Measurements from ENCODE around the gene RIN3.

RIN3 gene

GRCh38 chr14:92538412-92538985, 24.9 kb downstream of the RIN3 start:
- Histone ChIP-seq H3K4me1 (ENCODE audit: control insufficient read depth in 1 of 2, insufficient read depth in 2 of 2, low read length in 2 of 2) (peaks cover 14 to 29% of the 10 kb centered on the region in 2 donors), H3K27me3 (ENCODE audit: low read depth, low read length) (no peaks in the 10 kb centered on the region), H3K27ac (ENCODE audit: low read length) (no peak overlapping the region), H3K9me3 (ENCODE audit: control insufficient read depth in 1 of 2, low read length in 2 of 2) (no peaks in the 10 kb centered on the region), H3K36me3 (ENCODE audit: control insufficient read depth in 1 of 2, insufficient read depth in 2 of 2, low read length in 2 of 2) (no peaks in the 10 kb centered on the region), H3K4me3 (ENCODE audit: low read depth in 1 of 2, low read length in 2 of 2) (no peak overlapping the region)

GRCh38 chr14:92539419-92539818, 25.8 kb downstream of the RIN3 start:
- Histone ChIP-seq H3K27me3 (ENCODE audit: low read depth, low read length) (no peaks in the 10 kb centered on the region), H3K4me3 (ENCODE audit: low read depth in 1 of 2, low read length in 2 of 2) (no peak overlapping the region), H3K4me1 (ENCODE audit: control insufficient read depth in 1 of 2, insufficient read depth in 2 of 2, low read length in 2 of 2) (peaks cover 14 to 29% of the 10 kb centered on the region in 2 donors), H3K27ac (ENCODE audit: low read length) (peak overlapping the region; percentile 77), H3K36me3 (ENCODE audit: control insufficient read depth in 1 of 2, insufficient read depth in 2 of 2, low read length in 2 of 2) (no peaks in the 10 kb centered on the region), H3K9me3 (ENCODE audit: control insufficient read depth in 1 of 2, low read length in 2 of 2) (no peaks in the 10 kb centered on the region)

- H3K4me3 ChIP-seq (ENCODE audit: low read depth in 1 of 2, low read length in 2 of 2), result peak overlapping the region in 1 of 2 donors; percentile 1
- no peaks in the 10 kb centered on the region for H3K36me3 ChIP-seq (ENCODE audit: control insufficient read depth in 1 of 2, insufficient read depth in 2 of 2, low read length in 2 of 2)
- H3K27me3 ChIP-seq (ENCODE audit: low read depth, low read length), result no peaks in the 10 kb centered on the region
- H3K4me1 ChIP-seq (ENCODE audit: control insufficient read depth in 1 of 2, insufficient read depth in 2 of 2, low read length in 2 of 2), result peaks cover 14 to 29% of the 10 kb centered on the region in 2 donors
- H3K27ac ChIP-seq (ENCODE audit: low read length), result peak overlapping the region; percentile 77
- H3K9me3 ChIP-seq (ENCODE audit: control insufficient read depth in 1 of 2, low read length in 2 of 2), result no peaks in the 10 kb centered on the region
Measured at GRCh38 chr14:92539875-92540274, 26.3 kb downstream of the RIN3 start.

GRCh38 chr14:92540472-92541048, 27.0 kb downstream of the RIN3 start:
- Histone ChIP-seq H3K36me3 (ENCODE audit: control insufficient read depth in 1 of 2, insufficient read depth in 2 of 2, low read length in 2 of 2) (no peaks in the 10 kb centered on the region), H3K4me1 (ENCODE audit: control insufficient read depth in 1 of 2, insufficient read depth in 2 of 2, low read length in 2 of 2) (peaks cover 14 to 29% of the 10 kb centered on the region in 2 donors), H3K9me3 (ENCODE audit: control insufficient read depth in 1 of 2, low read length in 2 of 2) (no peaks in the 10 kb centered on the region), H3K4me3 (ENCODE audit: low read depth in 1 of 2, low read length in 2 of 2) (peak overlapping the region in 1 of 2 donors; percentile 1), H3K27ac (ENCODE audit: low read length) (peak overlapping the region; percentile 77), H3K27me3 (ENCODE audit: low read depth, low read length) (no peaks in the 10 kb centered on the region)

GRCh38 chr14:92542766-92543554, 29.4 kb downstream of the RIN3 start:
- no peaks in the 10 kb centered on the region for H3K36me3 ChIP-seq (ENCODE audit: control insufficient read depth in 1 of 2, insufficient read depth in 2 of 2, low read length in 2 of 2)
- no peaks in the 10 kb centered on the region for H3K27me3 ChIP-seq (ENCODE audit: low read depth, low read length)
- H3K4me3 ChIP-seq (ENCODE audit: low read depth in 1 of 2, low read length in 2 of 2), result no peak overlapping the region
- no peak overlapping the region for H3K27ac ChIP-seq (ENCODE audit: low read length)
- H3K4me1 ChIP-seq (ENCODE audit: control insufficient read depth in 1 of 2, insufficient read depth in 2 of 2, low read length in 2 of 2), result peaks cover 14 to 25% of the 10 kb centered on the region in 2 donors
- no peaks in the 10 kb centered on the region for H3K9me3 ChIP-seq (ENCODE audit: control insufficient read depth in 1 of 2, low read length in 2 of 2)

- H3K4me1 ChIP-seq (ENCODE audit: control insufficient read depth in 1 of 2, insufficient read depth in 2 of 2, low read length in 2 of 2), result peaks cover 13 to 21% of the 10 kb centered on the region in 2 donors
- H3K27me3 ChIP-seq (ENCODE audit: low read depth, low read length), result no peaks in the 10 kb centered on the region
- H3K9me3 ChIP-seq (ENCODE audit: control insufficient read depth in 1 of 2, low read length in 2 of 2), result no peaks in the 10 kb centered on the region
- no peak overlapping the region for H3K4me3 ChIP-seq (ENCODE audit: low read depth in 1 of 2, low read length in 2 of 2)
- H3K36me3 ChIP-seq (ENCODE audit: control insufficient read depth in 1 of 2, insufficient read depth in 2 of 2, low read length in 2 of 2), result no peaks in the 10 kb centered on the region
- no peak overlapping the region for H3K27ac ChIP-seq (ENCODE audit: low read length)
Measured at GRCh38 chr14:92544051-92544720, 30.6 kb downstream of the RIN3 start.

- Histone ChIP-seq H3K4me1 (ENCODE audit: control insufficient read depth in 1 of 2, insufficient read depth in 2 of 2, low read length in 2 of 2) (peaks cover 0 to 7% of the 10 kb centered on the region in 2 donors), H3K27me3 (ENCODE audit: low read depth, low read length) (no peaks in the 10 kb centered on the region), H3K36me3 (ENCODE audit: control insufficient read depth in 1 of 2, insufficient read depth in 2 of 2, low read length in 2 of 2) (no peaks in the 10 kb centered on the region), H3K4me3 (ENCODE audit: low read depth in 1 of 2, low read length in 2 of 2) (no peak overlapping the region), H3K9me3 (ENCODE audit: control insufficient read depth in 1 of 2, low read length in 2 of 2) (no peaks in the 10 kb centered on the region), H3K27ac (ENCODE audit: low read length) (no peak overlapping the region)
Measured at GRCh38 chr14:92546347-92547053, 32.9 kb downstream of the RIN3 start.

- Histone ChIP-seq H3K36me3 (ENCODE audit: control insufficient read depth in 1 of 2, insufficient read depth in 2 of 2, low read length in 2 of 2) (no peaks in the 10 kb centered on the region), H3K27me3 (ENCODE audit: low read depth, low read length) (no peaks in the 10 kb centered on the region), H3K27ac (ENCODE audit: low read length) (peak overlapping the region; percentile 43), H3K4me3 (ENCODE audit: low read depth in 1 of 2, low read length in 2 of 2) (no peak overlapping the region), H3K9me3 (ENCODE audit: control insufficient read depth in 1 of 2, low read length in 2 of 2) (no peaks in the 10 kb centered on the region), H3K4me1 (ENCODE audit: control insufficient read depth in 1 of 2, insufficient read depth in 2 of 2, low read length in 2 of 2) (peaks cover 0 to 7% of the 10 kb centered on the region in 2 donors)
Measured at GRCh38 chr14:92549105-92549858, 35.7 kb downstream of the RIN3 start.

GRCh38 chr14:92549859-92550230, 36.3 kb downstream of the RIN3 start:
- H3K27ac ChIP-seq (ENCODE audit: low read length), result peak overlapping the region; percentile 43

GRCh38 chr14:92551044-92551841, 37.7 kb downstream of the RIN3 start:
- Histone ChIP-seq H3K4me3 (ENCODE audit: low read depth in 1 of 2, low read length in 2 of 2) (no peak overlapping the region), H3K4me1 (ENCODE audit: control insufficient read depth in 1 of 2, insufficient read depth in 2 of 2, low read length in 2 of 2) (peaks cover 0 to 7% of the 10 kb centered on the region in 2 donors), H3K27me3 (ENCODE audit: low read depth, low read length) (no peaks in the 10 kb centered on the region), H3K27ac (ENCODE audit: low read length) (no peak overlapping the region), H3K9me3 (ENCODE audit: control insufficient read depth in 1 of 2, low read length in 2 of 2) (no peaks in the 10 kb centered on the region), H3K36me3 (ENCODE audit: control insufficient read depth in 1 of 2, insufficient read depth in 2 of 2, low read length in 2 of 2) (peaks cover 0 to 6% of the 10 kb centered on the region in 2 donors)

More at GRCh38 chr14:92549859-92550230, 36.3 kb downstream of the RIN3 start:
- no peaks in the 10 kb centered on the region for H3K27me3 ChIP-seq (ENCODE audit: low read depth, low read length)
- peaks cover 0 to 7% of the 10 kb centered on the region in 2 donors for H3K4me1 ChIP-seq (ENCODE audit: control insufficient read depth in 1 of 2, insufficient read depth in 2 of 2, low read length in 2 of 2)
- no peaks in the 10 kb centered on the region for H3K9me3 ChIP-seq (ENCODE audit: control insufficient read depth in 1 of 2, low read length in 2 of 2)
- H3K36me3 ChIP-seq (ENCODE audit: control insufficient read depth in 1 of 2, insufficient read depth in 2 of 2, low read length in 2 of 2), result no peaks in the 10 kb centered on the region
- no peak overlapping the region for H3K4me3 ChIP-seq (ENCODE audit: low read depth in 1 of 2, low read length in 2 of 2)

Measured in muscle layer of duodenum (tissue), 2 donors.